DND-41 (cell line): ENCODE measurements around the gene STMN1.

Source experiments
- CTCF ChIP-seq: IDR thresholded peaks from 2 replicates; pipeline ENCODE4 v1.5.1; 2012; ENCODE audit warnings: borderline replicate concordance, low read length, moderate library complexity, mild to moderate bottlenecking; ENCODE audit not compliant: poor library complexity, severe bottlenecking; ENCODE audit errors: extremely low read depth
- EZH2 ChIP-seq: IDR thresholded peaks from 3 replicates; pipeline ENCODE4 v1.6.1; 2012; ENCODE audit warnings: borderline replicate concordance, low read depth, mild to moderate bottlenecking, moderate library complexity, low read length, inconsistent platforms; ENCODE audit not compliant: severe bottlenecking

GRCh38 chr1:25867210-25867991 lies 38.8 kb downstream of the STMN1 start:
- TF ChIP-seq CTCF (no peak), EZH2 (no peak)
